Measurements from ENCODE around the gene PTPRE.

- TF ChIP-seq CTCF (IDR thresholded peaks at IDR 0.05; ENCODE audit: low read depth, low read length) (no peak), EZH2phosphoT487 (IDR thresholded peaks at IDR 0.05; ENCODE audit: low read depth) (no peak)
These were observed 143.2 kb downstream of the PTPRE start for GRCh38 chr10:128050121-128050516.
